ENCODE measurements around the gene PABPN1.
"Not testable (repeated sequence)": the region's sequence is repeated elsewhere in the genome, so short reads cannot be mapped to it uniquely, and the experiment has no call there.

Gene PABPN1, protein sequence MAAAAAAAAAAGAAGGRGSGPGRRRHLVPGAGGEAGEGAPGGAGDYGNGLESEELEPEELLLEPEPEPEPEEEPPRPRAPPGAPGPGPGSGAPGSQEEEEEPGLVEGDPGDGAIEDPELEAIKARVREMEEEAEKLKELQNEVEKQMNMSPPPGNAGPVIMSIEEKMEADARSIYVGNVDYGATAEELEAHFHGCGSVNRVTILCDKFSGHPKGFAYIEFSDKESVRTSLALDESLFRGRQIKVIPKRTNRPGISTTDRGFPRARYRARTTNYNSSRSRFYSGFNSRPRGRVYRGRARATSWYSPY

DNA sequence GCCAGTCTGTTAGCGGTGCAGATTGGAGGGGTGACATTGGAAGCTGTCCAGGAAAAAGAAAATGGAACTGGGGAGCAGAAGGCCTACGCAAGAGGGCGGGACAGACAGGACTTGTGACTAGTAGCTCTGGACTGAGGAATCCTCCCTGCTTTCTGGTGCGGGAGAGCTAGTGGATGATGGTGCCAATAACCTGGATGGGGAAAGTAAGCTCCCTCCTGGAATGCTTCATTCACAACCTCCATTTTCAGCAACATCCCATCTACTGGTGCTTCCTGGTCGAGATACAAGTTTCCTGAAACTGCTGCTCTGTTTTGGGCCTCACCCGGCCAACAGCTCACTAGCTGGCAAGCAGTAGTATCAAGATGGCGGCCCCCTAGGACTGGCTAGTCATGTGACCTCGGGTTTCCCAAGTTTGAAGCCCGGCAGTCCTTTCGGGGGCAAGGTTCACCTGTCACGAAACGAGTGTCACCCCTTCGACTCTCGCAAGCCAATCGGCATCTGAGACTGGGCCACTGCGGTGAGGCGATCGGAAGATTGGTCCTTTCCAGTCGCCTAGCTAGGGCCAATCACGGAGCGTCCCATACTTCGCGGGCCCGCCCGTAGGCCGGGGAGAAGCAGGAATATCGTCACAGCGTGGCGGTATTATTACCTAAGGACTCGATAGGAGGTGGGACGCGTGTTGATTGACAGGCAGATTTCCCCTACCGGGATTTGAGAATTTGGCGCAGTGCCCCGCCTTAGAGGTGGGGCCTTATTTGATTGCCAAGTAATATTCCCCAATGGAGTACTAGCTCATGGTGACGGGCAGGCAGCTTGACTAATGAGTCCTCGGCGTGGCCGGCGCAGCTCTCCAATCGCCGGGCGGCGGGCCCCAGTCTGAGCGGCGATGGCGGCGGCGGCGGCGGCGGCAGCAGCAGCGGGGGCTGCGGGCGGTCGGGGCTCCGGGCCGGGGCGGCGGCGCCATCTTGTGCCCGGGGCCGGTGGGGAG is at the start of gene PABPN1:
Gene PABPN1, plus strand, starts transcription at position 874 of the 988 bp plus-strand sequence. Its CDS starts 13 bp downstream, at position 887.
- peak; percentile 100 for DNase-seq

DNA sequence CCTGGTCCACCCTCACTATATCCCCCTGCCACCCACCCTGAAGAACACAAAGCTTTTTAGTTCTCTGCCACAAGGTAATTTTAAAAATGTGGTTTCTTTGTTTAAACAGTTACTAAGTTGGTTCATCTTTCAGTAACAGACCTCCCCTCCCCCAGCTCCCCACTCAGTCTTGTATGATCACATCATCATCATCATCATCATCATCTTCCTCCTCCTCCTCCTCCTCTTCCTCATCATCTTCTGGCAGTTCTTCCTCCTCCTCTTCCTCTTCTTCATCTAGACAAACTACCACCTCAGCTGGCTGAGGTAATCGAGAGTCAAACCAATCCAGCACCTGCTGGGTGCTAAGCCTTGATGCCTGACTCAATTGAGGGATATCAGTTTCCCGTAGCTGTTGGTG is 45.8 kb upstream of the PABPN1 start:
- DNase-seq, result no peak

DNA sequence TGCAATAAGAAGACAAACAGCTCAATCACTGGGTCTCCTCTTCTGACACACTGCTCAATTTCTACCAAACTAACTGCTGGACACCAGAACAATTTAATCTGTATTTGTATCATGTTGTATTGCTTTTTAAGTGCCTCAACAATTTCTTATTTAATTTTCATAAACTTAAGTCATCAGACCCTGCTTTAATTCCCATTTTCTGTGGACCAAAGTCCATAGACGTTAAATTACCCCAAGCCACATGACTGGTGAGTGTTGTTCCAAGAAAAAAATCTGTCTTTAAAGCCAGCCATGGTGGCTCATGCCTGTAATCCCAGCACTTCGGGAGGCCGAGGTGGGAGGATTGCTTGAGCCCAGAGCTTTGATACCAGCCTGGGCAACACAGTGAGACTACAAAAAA is 44.1 kb upstream of the PABPN1 start:
- DNase-seq, result no peak

DNA sequence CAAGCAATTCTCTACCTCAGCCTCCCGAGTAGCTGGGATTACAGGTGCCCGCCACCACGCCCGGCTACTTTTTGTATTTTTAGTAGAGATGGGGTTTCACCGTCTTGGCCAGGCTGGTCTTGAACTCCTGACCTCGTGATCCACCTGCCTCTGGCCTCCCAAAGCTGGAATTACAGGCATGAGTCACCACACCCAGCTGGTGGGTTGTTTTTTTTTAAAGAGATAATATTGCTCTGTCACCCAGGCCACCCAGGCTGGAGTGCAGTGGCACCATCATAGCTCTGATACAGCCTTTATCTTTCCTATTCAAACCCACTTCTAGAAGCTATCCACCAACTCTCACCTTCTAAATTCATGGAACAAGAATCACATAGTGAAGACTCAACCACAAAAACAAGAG is 43.3 kb upstream of the PABPN1 start:
- not testable (repeated sequence) for DNase-seq

DNA sequence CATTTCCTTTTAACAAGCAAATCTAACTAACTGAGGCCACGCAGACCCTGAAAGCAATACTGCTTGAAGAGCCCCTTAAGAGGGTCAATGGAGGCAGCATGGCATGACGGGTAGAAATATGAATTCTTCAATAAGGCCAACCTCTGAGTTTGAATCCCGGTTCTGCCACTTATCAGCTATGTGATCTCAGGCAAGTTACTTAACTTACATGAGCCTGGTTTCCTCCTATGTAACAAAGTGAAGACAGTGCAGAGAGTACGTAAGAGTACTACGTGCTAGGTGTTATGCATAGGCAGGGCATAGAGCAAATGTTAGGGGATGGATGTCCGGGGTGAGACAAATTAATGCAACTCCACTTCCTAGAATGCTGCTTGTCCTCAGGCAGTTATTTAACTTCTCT is 40.0 kb upstream of the PABPN1 start:
- no peak for DNase-seq

DNA sequence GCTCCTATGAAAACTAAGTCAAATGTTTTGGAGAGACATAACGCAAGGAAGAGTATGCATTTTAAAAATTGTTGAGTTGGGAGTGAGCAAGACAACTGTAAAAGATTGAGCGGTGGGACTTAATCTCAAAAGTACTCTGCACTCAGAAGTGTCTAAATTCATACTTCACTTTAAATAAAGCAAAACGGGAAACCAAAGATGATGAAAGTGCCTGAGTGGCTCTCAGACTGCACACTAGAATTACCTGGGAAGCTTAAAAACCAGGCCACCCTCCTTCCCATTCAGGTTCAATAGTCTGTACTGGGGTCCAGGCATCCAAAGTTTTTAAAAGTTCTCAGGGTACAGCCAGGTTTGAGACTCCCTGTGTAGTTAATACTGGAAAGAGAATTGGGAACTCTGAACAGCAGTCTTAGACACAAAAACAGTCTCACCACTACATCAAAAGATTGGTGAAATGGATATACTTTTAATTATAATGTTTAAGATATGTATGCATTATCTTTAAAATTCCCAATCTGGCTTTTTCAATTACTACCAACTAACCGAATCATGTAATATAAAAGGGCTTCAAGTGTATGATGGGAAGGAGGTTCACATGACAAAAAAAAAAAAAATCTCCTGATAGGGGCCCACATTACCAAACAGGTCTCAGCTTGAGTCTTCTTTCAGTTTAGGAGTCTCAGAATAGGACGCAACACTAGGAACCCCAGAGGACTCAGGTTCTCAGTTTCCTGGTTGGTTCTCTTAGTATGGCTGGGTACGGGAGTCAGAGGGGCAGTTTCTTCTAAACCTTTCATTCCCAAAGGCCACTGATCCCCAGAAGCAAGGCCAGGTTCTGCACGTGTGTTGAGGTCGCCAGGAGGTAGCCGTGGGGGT is 36.4 kb upstream of the PABPN1 start:
- DNase-seq, result no peak

DNA sequence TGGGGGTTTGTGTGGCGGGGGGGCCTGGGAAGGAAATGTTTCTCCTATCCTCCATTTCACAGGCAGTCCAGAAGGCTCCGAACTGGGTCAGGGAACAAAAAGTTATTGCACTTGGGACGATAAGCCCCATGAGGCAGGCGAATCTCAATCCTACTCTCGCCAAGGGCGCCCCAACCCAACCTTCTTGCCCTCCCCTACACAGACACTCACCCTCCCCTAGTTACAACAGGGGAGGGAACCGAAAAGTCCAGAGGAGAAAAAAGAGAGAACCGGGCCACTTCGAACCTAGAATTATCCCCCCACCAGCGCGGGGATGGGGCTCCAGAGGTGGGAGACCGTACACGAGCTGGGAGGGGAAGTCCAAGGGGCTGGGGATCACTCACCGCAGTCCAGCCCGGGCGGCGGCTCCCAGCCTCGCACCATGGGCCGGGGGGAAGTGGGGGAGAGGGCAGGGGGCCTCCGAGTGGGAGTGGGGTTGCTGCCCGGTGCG is 35.7 kb upstream of the PABPN1 start:
- no peak for DNase-seq

DNA sequence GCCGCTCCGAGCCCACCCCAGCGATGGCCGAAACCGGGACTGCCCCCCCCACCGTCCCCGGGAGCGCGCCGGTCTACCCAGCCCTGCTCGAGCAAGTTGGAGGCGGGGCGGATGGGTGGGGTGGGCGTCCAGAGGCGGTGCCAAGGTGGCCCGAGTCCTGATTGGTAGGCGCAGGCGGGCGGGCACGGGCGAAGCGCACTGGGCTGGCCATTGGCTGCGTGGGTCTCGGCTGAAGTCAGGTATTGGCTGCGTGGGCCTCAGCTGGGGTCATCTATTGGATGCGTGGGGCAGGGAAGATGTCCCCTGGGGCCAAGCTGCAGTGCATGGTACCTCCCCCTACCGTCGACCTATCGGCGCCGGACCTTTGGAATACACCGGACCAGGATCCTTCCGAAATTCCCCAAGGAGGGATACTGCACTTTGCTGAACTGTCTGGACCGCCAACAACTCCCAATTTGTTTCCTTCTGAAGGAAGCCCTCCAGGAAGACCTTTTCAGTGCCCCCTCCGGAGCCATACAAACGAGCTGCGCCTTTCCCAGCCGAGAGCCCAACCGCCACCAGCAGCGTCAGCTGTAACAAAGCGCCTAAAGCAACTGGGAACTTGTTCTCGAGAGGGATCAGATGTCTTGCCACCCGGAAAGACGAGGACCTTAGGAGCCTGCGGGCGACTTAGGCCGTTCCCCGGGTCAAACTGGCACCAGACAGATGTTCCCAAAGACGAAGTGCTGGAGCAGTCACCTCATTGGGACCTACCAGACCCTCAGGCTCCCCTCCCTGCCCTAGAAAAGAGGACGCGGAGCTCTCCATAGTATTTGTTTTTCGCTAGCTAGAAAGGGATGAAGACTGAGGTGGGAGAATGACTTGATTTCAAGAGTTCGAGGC is 35.0 kb upstream of the PABPN1 start, which contains the start of gene HOMEZ:
Gene HOMEZ, minus strand, starts transcription at position 113 of the 882 bp plus-strand sequence. CDS start 180 bp downstream, outside the sequence.
- peak; percentile 96 for DNase-seq

DNA sequence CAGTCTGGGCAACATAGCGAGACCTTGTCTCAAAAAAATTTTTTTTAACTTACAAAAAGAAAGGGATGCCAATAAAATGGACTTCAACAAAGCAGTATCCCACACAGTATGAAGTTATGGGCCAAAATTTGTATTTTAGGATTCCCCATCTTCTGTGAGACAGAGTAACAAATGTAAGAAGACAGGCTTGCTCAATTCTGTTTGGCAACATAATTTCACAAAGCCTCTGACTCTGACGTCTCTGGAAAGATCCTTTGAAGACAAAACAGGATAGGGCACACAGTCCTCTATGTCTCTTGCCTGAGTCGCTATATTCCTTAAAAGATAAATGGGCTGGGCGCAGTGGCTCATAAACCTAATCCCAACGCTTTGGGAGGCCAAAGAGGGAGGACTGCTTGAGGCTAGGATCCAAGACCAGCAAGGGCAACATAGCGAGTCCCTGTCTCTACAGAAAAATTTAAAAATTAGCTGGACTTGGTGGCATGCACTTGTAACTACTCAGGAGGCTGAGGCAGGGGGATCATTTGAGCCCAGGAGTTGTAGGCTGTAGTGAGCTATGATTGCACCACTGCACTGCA is 34.3 kb upstream of the PABPN1 start:
- no peak for DNase-seq

DNA sequence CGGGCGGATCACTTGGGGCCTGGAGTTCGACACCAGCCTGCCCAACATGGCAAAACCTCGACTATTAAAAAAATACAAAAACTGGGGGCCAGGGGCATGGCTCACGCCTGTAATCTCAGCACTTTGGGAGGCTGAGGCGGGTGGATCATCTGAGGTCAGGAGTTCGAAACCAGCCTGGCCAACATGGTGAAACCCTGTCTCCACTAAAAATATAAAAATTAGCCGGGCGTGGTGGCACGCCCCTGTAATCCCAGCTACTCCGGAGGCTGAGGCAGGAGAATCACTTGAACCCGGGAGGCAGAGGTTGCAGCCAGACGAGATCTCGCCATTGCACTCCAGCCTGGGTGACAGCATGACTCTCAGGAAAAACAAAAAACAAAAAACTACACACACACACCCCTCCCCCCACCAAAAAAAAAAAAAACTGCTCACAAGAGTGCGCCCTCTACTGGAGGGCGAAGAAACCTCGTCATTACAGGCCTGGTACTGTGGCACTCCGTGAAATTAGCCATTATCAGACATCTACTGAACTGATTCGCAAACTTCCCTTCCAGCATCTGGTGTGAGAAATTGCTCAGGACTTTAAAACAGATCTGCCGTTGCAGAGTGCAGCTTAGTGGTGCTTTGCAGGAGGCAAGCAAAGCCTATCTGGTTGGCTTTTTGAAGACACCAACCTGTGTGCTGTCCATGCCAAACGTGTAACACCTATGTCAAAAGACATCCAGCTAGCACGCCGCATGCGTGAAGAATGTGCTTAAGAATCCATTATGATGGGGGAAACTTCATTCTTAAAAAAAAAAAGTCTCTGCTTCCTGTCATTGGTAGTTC is 26.3 kb upstream of the PABPN1 start:
- peak; percentile 54 for DNase-seq

DNA sequence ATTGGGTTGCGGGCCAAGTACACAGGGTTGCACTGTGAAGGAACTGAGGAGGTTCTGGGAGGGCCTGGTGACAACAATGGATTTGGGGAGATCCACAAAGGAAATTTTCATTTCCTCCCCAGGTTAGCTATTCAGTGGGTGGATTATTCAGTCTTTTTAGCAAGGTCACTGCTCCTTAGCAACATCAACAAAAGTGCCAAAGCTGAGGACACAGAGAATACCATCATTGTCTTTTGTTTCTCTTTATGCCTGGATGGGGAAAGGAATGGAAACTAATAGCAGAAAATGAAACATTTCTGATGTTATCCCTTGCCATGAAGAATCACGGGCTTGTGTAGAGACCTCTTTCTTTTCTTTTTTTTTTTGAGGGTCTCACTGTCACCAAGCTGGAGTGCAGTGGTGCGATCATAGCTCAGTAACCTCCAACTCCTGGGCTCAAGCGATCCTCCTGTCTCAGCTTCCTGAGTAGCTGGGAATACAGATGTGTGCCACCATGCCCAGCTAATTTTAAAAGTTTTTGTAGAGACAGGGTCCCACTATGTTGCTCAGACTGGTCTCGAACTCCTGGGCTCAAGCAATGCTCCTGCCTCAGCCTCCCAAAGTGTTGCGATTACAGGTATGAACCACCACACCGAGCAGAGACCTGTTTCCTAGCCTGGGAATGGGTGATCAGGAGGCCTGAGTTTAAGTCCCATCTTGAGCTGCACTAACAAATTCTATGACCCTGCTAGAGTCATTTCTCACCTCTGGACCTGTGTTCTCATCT is 25.1 kb upstream of the PABPN1 start:
- no peak for DNase-seq

DNA sequence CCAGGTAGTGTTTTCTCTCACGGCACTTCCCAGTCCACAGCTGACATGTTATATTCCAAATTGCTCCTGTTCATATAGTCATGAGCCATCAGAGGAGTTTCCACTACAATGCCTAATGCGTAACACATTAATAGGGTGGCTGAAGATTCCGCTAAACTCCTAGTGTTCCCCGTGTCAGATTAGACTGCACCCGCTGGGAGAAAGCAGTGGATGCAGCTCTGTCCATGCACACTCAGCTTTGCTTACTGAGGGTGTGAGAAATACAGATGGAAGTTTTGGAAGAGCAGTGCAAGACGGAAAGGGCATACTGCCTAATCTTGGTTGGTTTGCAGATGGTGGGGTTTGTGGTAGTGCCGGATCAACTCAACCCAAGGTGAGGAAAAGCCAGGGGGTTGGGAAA is 24.2 kb upstream of the PABPN1 start:
- DNase-seq, result no peak

DNA sequence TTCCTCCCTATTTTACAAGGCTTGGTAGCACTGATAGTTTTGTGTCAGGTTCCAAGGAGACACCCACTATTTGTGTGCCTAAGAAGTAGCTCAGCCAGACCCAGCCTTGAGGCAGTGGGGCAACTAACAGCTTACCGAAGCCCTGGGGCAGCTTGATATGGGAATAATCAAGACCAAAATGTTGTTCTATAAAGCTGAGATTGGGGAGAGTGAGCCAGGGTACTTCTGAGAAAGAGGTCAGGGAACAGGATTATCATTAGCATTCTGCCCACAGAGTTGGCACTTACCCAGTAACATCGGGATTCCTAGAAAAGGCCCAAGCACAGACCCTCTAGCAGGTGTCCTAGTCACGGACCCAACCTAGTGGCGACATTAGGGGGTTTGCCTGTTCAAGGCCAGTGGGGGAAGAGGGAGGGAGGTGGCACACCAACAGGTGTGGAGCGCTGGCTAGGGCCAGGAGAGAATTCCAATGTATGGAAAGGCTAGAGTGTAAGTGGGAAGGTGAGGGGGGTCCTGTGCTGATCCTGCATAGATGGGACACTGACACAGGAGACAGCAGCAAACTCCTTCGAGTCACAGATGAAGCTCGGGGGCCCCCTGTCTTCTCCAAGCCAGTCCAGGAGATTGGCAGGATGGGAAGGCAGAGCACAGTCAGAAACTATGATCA is 23.5 kb upstream of the PABPN1 start:
- no peak for DNase-seq

DNA sequence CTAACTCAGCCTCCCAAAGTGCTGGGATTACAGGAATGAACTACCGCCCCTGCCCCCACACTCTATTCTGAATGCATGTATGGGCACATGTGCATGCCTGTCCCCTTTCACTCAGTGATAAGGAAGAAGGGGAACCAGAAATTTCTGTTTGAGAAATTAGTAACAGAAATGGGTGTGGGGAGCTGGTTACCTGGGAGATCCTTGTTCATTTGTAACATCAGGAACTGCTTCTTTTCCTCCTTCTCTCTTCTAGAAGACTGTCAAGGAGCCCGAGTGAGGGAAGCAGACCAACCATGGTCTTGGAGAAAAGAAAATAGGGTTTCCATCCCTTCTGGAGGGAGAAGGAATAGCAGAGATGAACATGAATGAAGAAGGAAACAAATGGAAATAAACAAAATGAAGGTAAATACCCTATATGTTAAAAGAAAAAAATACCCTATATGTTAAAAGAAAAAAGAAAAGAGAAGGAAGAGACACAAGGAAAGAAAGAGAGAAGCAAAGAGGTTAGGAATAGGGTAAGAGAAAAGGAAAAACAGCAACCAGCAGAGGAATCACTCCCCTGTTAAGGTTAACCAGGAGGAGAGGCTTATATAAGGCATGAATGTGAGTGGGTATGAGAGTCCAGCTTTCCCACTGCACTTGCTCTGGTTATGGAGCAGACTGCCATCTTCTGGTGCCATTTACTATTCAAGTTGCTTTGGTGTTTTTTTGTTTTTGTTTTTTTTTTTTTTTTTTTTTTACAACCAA is 21.9 kb upstream of the PABPN1 start:
- peak; percentile 9 for DNase-seq

DNA sequence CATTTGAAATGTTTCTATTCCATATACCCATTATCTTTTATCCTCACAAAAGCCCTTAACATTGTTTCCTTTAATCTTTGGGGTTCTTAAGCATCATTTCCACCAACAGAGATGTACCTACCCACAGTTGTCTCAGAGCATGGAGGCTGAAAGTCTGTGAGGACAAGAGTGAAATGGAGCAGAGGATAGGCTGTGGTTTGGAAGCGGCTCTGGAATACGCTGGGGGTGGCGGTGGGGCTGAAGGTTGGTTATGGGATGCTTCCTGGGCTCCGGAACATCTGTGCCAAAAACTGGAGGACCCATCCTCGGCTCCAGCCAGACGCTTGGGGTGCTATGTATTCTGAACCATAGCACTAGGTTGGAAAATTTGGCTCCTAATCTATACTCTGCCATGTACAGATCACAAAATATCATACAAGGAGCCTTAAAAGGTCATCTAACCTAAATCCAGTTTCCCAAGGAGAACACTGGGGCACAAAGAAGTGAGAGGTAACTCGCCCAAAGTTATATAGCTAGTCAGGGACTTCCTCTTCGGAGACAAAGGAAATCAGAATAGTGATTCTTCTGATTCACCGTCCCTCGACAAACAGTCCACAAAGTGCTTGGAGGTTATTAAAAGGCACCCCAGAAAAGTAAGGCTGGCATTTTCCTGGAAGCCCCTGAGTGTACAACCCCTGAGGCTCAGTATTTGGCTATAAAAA is 21.1 kb upstream of the PABPN1 start:
- DNase-seq, result no peak

DNA sequence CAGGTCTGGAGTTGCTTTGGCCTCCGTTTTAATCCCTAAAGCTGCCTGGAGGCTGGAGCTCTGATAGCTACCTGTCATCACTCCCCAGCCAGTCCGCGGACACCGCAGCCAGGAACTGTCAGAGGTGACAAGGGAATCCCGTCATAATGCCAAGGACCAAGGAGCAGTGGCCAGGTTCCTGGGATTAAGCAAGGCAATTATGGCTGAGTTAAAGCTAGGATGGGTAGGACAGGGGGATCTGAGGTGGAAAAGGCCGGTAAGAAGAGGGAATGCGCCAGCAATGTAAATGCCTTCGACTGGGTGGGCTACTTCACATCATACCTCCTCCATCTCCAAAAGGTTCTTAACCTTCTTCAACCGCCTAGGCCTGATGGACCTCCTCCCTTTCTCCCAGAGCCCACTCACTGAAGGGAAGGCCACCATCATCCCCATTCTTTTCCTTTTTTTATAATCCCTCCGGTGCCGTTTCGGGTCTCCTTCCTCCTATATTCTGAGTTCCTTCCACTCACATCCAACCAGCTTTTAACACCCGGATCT is 20.5 kb upstream of the PABPN1 start:
- no peak for DNase-seq

Data from COR-L47 (cell line).